Right lobe of liver (tissue), 6 donors: ENCODE results near the gene TMEM87B. TPM values are rescaled to one million over a fixed set of nuclear protein-coding genes. Genes with fewer than 3 reads are reported as not detected.

Experiments
- ATAC-seq, 4 donors: fragments of 200-7000 bp; cut with Tn5 transposase; one replicate each; pipeline ENCODE4 v1.9.1; 2020; ENCODE audit warnings: mild to moderate bottlenecking in 4 of 4, moderate library complexity in 4 of 4
- DNase-seq, 3 donors: peaks; one replicate each; pipeline ENCODE4 v3.0.0-alpha.2; 2020
- H3K27ac ChIP-seq, 3 donors: fragments of 200-600 bp; one replicate each; pipeline ENCODE4 v1.8.0; 2022
- H3K27me3 ChIP-seq, 2 donors: fragments of 200-600 bp; one replicate each; pipeline ENCODE4 v1.8.0; 2022
- H3K36me3 ChIP-seq, 4 donors: fragments of 200-600 bp; sonication (generic) in 1 of 4; one replicate each; pipeline versions ENCODE4 v1.5.1 to v1.8.0; 2017 to 2022; ENCODE audit warnings: control low read depth in 1 of 4
- H3K4me1 ChIP-seq, 4 donors: fragments of 200-600 bp; sonication (generic) in 1 of 4; one replicate each; pipeline versions ENCODE4 v1.5.1 to v1.8.0; 2017 to 2022; ENCODE audit warnings: control low read depth in 1 of 4
- H3K4me3 ChIP-seq, 3 donors: fragments of 200-600 bp; one replicate each; pipeline ENCODE4 v1.8.0; 2022
- H3K9me3 ChIP-seq, 4 donors: fragments of 200-600 bp; sonication (generic) in 1 of 4; one replicate each; pipeline versions ENCODE4 v1.5.1 to v1.8.0; 2017 to 2022; ENCODE audit warnings: control low read depth in 1 of 4
- POLR2A ChIP-seq: fragments of 450-650 bp; IDR thresholded peaks from one replicate; pipeline ENCODE4 v1.6.1; 2017; ENCODE audit warnings: antibody characterized with exemption, mild to moderate bottlenecking
- WGBS: methylation state at CpG from one replicate; pipeline ENCODE4 v1.1.6; 2018; ENCODE audit warnings: low coverage, low lambda C conversion rate; ENCODE audit not compliant: insufficient coverage; ENCODE audit errors: missing lambda C conversion rate; 5-methylcytosine and 5-hydroxymethylcytosine counted together
- intact Hi-C, 2 donors: fragments of 100-400 bp; cut with DNase I; formaldehyde crosslinking; loops; one replicate each; pipeline versions ENCODE4 v1.11.2 to v1.14.1; 2022
- total RNA-seq, 6 experiments: library from RNA; depleted of rRNA in 2 of 6; stranded (reverse); fragments of >200 nt in 2 of 6; fragmentation: NEBNext Ultra II Directional in 3 of 6; extraction: Animal tissue kit (Norgen Biotek cat#: 25700) in 3 of 6; gene quantifications; one replicate each; pipeline versions ENCODE4 v1.1.0 to v1.2.4, GENCODE V29; 2016 to 2023
- TF ChIP-seq, protein P1 (sequence below), 4 donors: fragments of 200-600 bp in 3 of 4; fragments of 450-650 bp in 1 of 4; IDR thresholded peaks; one replicate each; pipeline versions ENCODE4 v1.5.1 to v1.8.0; 2016 to 2022; ENCODE audit warnings: antibody characterized with exemption in 4 of 4, mild to moderate bottlenecking in 2 of 4
- donor health status: DM: no; HTN: yes; CAD: no.
- donor health status: DM: no; HTN: no; CAD: no.
- donor health status: DM: no; HTN: no; CAD: no.
- donor health status: DM: no; HTN: yes; CAD: no.
- donor health status: DM: no; HTN: yes; CAD: no.

Gene TMEM87B
- total RNA-seq, 6 experiments from 2014 or later, result 5.4 to 18.0 (median 8.8) TPM

DNA sequence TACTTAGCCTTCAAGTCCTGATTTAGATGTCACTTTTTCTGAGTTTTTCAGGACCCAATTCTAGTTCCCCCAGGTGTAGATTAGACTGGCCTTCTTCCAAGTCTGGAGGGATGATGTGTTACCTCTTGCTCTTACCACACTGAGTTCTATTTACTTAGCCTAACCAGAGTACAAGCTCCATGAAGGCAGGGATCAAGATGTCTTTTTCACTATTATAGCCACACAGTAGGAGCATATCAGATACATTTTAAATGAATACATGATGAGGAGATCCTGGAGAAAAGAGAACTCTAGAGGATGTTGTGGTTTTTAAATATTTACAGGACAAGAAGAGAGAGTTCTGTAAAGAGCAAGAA lies 30.3 kb downstream of the TMEM87B start:
- no peak for ATAC-seq
- Histone ChIP-seq H3K4me1 (peaks cover 0 to 3% (median 0%) of the 10 kb centered on the region in 4 donors), H3K36me3 (peaks cover 0 to 14% (median 6%) of the 10 kb centered on the region in 4 donors)

DNA sequence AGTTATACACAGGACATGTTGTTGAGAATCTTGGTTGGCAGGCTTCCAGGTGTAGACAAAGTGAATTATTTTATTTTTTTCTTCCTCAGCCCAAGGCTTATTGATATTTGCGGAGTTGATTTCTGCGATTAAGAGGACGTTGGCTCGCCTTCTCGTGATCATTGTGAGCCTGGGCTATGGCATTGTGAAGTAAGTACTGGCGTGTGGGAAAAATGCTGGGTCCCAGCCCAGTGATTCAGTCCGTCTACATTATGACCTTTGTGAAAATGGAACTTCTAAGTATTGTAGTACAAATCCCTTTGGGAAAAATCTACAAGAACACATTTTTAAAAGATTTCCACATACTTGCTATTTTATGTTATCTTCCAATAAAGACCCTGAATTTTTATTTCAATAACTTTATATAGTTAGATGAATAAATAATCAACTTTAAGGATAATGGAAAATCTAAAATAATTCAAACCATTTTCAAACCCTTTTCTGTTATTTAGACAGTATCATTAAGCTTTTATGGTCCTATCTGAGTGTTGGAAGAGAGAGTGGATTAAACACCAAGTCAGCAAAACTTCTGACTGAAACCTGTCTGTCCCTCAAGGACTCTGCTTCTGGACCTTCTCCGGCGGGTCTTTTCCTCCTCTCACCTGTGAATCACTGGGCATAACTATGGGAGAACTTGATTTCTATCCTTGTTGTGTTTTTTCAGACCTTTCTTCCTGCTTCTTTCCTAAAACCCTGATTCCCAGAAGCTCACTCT lies 31.0 kb downstream of the TMEM87B start:
- peaks cover 0 to 3% (median 0%) of the 10 kb centered on the region in 4 donors for H3K4me1 ChIP-seq
- peaks cover 0 to 13% (median 6%) of the 10 kb centered on the region in 4 donors for H3K36me3 ChIP-seq
- H3K9me3 ChIP-seq, result no peaks in the 10 kb centered on the region
- intact Hi-C loops, result no loop called here
- ATAC-seq, result no peak
- H3K4me3 ChIP-seq, result no peak overlapping the region
- H3K27me3 ChIP-seq, result no peaks in the 10 kb centered on the region
- TF ChIP-seq, protein P1, sequence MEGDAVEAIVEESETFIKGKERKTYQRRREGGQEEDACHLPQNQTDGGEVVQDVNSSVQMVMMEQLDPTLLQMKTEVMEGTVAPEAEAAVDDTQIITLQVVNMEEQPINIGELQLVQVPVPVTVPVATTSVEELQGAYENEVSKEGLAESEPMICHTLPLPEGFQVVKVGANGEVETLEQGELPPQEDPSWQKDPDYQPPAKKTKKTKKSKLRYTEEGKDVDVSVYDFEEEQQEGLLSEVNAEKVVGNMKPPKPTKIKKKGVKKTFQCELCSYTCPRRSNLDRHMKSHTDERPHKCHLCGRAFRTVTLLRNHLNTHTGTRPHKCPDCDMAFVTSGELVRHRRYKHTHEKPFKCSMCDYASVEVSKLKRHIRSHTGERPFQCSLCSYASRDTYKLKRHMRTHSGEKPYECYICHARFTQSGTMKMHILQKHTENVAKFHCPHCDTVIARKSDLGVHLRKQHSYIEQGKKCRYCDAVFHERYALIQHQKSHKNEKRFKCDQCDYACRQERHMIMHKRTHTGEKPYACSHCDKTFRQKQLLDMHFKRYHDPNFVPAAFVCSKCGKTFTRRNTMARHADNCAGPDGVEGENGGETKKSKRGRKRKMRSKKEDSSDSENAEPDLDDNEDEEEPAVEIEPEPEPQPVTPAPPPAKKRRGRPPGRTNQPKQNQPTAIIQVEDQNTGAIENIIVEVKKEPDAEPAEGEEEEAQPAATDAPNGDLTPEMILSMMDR (IDR thresholded peaks at IDR 0.05), result no peak
- TF ChIP-seq POLR2A, result no peak
- DNase-seq, result no peak
- H3K27ac ChIP-seq, result no peak overlapping the region
- WGBS, result 91% methylated on average over 9 of the region's 9 CpGs

More for the DNA sequence above, 30.3 kb downstream of the TMEM87B start:
- H3K4me3 ChIP-seq, result no peak overlapping the region
- no peak overlapping the region for H3K27ac ChIP-seq
- H3K9me3 ChIP-seq, result no peaks in the 10 kb centered on the region
- intact Hi-C loops, result no loop called here
- no peaks in the 10 kb centered on the region for H3K27me3 ChIP-seq
- TF ChIP-seq, protein P1 (IDR thresholded peaks at IDR 0.05), result no peak
- no peak for TF ChIP-seq POLR2A
- DNase-seq, result no peak

DNA sequence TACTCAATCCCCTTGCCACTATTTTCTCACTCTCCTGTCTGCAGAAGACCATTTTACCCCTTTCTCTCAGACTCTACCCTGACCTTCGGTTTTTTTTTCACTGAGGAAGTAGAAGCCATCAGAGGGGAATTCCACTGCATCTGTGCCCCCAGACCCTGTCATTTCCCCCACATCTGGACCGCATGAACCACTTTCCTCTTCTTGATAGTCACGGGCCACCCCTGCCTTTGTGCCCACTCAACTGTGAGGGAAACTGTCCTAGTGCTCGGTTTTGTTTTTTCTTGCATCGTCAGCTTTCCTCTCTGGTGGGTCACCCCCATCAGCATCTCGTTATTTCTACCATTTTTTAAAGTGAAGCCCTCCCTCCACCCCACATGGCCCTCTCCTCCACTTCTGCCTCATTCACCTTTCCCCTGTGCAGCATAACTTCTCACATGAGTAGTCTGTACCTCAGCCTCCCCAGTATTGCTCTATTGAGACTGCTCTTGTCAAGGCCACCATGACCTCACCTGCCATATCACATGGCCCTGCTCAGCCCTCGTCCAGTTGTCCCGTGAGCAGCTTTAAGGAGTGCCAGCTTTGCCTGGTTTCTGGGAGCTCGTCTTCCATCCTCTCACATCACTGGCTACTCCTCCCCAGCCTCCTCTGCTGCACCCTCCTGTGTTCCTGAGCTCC lies 32.4 kb downstream of the TMEM87B start:
- Histone ChIP-seq H3K4me3 (no peak overlapping the region), H3K27me3 (no peaks in the 10 kb centered on the region), H3K4me1 (peaks cover 0 to 3% (median 0%) of the 10 kb centered on the region in 4 donors), H3K9me3 (no peaks in the 10 kb centered on the region), H3K27ac (no peak overlapping the region), H3K36me3 (peaks cover 0 to 7% (median 1%) of the 10 kb centered on the region in 4 donors)
- 96% methylated on average over 7 of the region's 9 CpGs for WGBS
- ATAC-seq, result no peak
- intact Hi-C loops, result no loop called here
- no peak for TF ChIP-seq POLR2A
- TF ChIP-seq, protein P1 (IDR thresholded peaks at IDR 0.05), result no peak
- no peak for DNase-seq

DNA sequence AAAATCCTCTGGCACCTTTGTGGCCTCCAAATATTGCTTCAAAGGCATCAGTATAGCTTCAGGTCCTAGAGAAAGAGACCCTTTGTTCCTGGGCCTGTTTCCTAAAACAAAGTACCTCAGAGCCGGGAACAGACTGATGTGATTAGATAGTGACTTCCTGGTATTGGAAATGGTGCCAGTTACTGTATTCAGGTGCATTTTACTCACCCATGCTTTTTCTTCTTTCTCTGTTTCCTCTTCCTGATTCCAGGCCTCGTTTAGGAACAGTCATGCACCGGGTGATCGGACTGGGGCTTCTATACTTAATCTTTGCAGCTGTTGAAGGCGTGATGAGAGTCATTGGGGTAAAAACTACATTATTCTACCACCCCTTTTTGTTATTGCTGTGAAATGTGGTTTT lies 34.3 kb downstream of the TMEM87B start:
- no peak for TF ChIP-seq POLR2A
- TF ChIP-seq, protein P1 (IDR thresholded peaks at IDR 0.05), result no peak
- intact Hi-C loops, result no loop called here

More for the DNA sequence above, 34.3 kb downstream of the TMEM87B start:
- no peak overlapping the region for H3K4me3 ChIP-seq
- no peak overlapping the region for H3K27ac ChIP-seq
- H3K4me1 ChIP-seq, result peaks cover 0 to 3% (median 0%) of the 10 kb centered on the region in 4 donors
- no peak for DNase-seq
- no peak for ATAC-seq
- no peaks in the 10 kb centered on the region for H3K27me3 ChIP-seq
- H3K9me3 ChIP-seq, result no peaks in the 10 kb centered on the region
- peaks cover 0 to 7% (median 1%) of the 10 kb centered on the region in 4 donors for H3K36me3 ChIP-seq
- 91% methylated on average over 5 of the region's 5 CpGs for WGBS
